Measurements from ENCODE around the gene PTX4.

The PTX4 gene

DNA sequence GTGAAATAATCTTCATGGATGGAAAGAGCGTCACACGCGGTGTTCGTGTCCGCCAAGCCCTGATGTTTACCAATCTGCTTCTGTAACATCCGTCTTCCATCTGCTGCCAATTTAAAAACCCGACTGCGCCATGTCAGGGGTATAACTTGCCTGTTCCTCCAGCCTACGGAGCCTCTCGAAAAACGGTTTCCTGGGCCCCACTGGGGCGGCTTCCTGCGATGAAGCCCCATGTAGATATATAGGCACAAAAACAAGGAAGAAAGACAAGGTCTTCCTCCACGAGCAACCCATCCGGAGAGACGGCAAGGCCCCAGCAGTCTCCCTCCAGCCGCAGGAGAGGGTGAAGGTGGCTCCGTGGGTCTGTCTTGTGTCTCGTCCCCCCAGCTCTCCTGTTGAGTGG lies at the start of gene PTX4:
Gene PTX4 (minus strand): TSS at position 326 of the 400 bp plus-strand sequence. CDS start 35 bp downstream, at position 291.
- DNase-seq, result no peak

GRCh38 chr16:1537763-1538289 lies 49.1 kb upstream of the PTX4 start:
- DNase-seq, result no peak

GRCh38 chr16:1537138-1537577 lies 48.4 kb upstream of the PTX4 start:
- no peak for DNase-seq

- DNase-seq, result no peak
These were observed 47.9 kb upstream of the PTX4 start for GRCh38 chr16:1536601-1537000.

DNA sequence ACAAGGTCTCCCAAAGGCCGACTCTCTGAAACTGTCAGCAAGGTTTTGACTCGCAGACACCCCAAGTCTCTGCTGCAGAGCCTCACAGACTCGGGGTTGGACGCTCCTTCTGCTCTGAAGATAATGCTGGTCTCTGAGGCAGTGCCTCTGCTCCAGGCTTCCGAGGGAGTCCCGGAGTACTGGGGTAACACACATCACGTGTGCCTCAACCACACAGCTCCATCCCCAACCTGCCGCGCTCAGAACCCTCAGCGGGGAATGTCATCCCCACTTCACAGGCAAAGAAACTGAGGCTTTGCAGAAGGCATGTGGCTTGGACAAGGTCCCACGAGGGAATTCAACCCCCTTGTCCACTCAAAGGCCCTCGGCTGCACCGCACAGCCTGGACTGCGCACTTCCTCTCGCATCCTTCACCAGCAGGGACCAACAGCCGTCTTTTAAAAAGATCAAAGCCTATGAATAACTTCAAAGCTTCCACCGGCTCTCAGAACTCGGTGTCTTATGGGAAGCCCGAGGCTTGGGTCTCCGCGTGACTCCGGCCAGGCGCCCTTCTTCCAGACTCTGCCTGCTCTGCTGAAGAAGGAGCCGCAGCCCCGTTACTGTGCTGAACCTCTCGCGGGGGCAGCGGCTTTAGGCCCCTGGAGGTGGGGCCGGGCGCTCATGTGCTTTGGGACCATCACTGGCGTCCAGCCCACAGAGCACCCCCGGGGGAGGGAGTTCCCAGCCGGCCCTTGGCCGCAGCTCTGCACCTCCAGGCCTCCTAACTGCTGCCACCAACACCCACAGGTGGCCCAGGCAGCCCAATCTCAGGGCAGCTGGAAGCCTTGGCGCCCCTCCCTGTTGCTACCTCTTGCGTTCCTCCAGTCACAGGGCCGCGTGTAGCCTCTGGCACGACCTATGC lies 46.9 kb upstream of the PTX4 start:
- DNase-seq, result no peak

DNA sequence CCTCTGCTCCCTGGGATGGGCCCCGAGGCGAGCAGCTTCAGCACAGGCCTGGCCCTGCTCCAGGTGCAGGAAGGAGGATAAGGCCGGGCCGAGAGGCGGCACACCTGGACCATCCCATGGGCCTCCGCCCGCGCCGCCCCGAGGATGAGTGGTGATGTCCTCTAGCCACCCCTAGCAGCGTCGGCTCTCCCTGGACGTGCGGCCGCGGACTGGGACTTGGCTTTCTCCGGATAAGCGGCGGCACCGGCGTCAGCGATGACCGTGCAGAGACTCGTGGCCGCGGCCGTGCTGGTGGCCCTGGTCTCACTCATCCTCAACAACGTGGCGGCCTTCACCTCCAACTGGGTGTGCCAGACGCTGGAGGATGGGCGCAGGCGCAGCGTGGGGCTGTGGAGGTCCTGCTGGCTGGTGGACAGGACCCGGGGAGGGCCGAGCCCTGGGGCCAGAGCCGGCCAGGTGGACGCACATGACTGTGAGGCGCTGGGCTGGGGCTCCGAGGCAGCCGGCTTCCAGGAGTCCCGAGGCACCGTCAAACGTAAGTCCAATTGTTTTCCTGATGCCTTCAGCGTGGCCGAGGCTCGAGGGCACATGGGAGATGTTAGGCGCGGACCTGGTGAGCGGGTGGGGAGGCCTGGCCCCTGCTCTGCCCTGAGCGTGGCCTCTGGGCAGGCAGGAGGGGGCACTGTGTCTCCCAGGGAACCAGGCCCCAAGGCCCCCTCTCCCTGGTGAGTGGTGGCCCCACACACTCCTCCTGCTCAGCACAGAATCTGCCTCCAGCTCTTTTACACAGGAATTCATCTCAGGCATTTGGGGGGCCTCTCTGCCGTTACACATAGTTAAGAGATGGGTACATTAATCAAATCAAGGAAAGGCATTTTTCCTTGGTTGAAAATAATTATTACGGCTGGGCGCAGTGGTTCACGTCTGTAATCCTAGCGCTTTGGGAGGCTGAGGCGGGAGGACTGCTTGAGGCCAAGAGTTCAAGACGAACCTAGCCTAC lies 45.6 kb upstream of the PTX4 start:
- DNase-seq, result no peak

DNA sequence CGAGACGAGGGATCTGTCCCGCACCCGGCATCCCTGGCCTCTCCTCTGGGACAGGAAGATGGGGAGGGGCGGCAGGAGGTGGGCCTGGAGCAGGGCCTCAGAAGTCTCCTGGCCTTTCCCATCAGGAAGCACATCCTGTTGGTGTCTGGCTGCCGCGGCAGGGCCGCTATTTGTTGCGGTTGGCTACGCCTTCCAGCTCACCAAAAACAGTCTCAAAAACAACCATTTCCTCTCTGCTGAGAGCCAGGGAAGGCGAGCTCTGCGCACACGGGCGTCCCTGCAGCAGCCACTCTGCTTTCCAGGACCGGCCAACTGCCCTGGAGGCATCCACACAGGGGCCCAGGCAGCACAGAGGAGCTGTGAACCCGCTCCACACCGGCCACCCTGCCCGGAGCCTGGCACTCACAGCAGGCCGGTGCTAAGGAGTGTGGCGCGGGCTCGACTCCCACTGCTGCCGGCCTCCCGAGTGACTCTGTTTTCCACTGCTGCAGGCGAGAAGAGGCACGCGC lies 44.8 kb upstream of the PTX4 start, which contains the start of gene TMEM204:
Gene TMEM204 (plus strand): TSS at position 224 of the 509 bp plus-strand sequence. CDS start 610 bp downstream, outside the sequence.
- DNase-seq, result no peak

DNA sequence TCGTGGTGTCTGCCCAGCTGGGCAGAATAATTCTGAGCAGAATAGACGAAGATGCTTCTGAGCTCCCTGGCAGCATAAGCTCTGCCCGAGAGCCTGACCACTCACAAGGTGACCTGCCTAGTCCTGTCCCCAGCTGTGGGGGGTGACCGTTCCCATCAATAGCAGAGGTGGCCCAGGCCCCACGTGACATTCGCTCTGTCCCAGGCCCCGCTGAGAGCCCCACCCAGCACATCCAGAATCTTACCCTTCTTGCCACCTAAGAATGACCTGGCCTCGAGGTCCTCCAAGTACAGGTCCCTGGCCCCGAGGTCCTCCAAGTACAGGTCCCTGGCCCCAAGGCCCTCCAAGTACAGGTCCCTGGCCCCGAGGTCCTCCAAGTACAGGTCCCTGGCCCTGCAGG lies 44.0 kb upstream of the PTX4 start:
- DNase-seq, result no peak

DNA sequence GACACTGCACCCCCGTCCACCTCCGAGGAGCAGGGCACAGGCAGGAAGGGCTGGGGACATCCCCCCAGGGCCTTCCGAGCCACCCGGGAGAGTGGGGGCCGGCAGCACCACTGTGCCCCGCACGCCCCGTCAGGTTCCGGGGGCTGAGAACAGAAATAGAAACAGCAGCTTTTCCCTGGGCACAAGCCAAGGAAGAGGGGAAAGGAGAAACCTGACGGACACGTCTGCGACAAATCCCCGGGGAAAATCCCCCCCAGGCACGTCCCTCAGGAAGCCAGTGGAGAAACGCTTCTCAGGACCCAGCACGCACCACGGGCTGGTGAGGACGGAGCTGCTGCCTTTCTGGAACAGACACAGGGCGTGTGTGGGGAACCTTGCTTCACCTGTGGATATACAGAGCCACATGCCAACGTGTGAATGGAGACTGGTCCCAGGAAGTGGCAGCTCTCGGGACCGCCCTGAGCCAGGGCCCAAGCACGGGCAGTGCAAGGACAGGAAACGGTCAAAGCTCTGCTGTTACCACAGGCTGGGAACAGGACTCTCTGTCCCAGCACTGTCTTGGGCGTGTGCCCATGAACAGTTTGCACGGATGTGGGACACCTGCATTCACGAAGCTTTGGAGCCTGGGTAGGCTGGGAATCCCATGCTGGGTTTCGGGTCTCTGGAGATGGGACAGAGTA lies 43.5 kb upstream of the PTX4 start:
- no peak for DNase-seq

DNA sequence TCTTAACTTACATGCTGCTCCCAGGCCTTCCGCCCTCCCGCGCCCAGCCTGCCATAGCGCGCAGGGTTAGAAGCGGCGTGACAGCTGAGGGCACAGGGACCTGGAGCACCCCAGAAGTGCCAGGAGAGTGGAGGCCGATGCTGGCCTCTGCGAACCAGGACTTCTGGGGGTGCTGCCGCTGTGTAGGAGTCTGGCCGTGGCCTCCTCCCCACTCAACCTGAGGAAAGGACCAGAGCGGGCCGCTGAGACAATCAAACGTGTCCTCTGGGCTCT lies 42.8 kb upstream of the PTX4 start:
- DNase-seq, result no peak

DNA sequence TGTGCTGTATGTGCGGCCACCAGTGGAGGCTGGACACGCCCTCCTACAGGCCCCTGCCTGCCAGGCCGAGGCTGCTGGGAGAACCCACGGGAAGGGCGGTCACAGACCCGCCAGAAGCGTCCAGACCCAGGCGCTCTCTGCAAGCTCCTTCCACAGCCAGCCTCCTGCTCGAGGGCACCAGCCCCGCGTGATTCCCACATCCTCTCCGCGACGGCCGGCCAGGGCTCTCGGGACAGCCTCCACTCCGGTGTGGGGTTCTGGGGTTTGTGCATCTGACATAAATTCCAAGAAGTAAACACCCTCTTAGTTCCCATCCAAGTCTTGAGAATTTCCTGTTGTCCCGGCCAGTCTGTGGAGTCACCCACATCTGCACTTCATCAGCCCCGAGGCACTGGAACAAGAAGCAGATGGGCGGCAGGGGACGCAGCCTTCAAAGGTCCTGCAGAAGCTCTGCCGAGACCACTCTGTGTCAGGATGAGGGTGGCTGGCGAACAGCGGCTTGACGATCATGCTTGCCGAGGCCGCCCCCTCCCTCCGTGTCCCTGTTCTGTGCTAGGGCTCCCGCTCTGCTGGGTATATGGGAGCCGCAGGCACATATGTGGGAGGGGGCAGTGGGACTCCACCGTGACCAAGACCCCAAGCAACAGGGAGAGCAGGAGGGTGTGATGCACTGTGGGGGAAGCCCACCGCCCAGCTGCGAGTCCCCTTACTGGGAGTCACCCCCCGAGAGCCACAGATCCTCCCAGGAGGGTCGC lies 42.3 kb upstream of the PTX4 start:
- DNase-seq, result no peak

- no peak for DNase-seq
These were observed 41.7 kb upstream of the PTX4 start for GRCh38 chr16:1530349-1530882.

DNA sequence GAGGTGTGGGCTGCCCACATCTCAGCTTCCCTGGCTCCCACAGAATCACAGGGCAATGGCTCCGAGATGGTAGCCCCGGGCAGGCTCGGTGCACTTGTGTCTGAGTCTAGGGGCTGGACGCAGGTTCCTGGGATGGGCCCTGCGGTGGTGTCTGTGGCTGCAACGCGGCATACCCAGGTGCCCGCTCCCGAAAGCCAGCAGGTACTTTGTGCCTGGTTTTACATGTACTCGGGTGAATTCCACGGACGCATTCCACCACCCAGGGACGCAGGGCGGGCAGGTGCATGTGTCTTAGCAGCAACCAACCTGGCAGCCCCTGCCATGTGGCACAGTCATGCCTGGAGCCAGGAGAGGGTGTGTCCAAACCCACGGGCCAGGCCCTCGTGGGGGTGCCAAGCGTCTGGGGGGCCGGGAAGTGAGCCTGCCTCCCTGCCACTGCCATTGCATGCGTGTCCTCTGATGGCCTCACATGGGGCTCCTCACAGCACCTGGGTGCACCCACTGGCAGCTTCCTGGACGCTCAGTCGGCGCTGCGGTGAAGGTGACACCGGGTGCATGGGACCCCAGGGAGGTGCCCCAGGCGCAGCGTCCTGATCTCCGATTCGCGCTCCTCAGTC lies 40.3 kb upstream of the PTX4 start:
- no peak for DNase-seq

- DNase-seq, result no peak
These were observed 39.4 kb upstream of the PTX4 start for GRCh38 chr16:1527836-1528811.

- no peak for DNase-seq
These were observed 38.1 kb upstream of the PTX4 start for GRCh38 chr16:1526608-1527555.

- DNase-seq, result no peak
These were observed 37.3 kb upstream of the PTX4 start for GRCh38 chr16:1525871-1526607.

- no peak for DNase-seq
These were observed 35.6 kb upstream of the PTX4 start for GRCh38 chr16:1524366-1524765.
